ENCODE data around the gene KLHL35.

Gene KLHL35, protein sequence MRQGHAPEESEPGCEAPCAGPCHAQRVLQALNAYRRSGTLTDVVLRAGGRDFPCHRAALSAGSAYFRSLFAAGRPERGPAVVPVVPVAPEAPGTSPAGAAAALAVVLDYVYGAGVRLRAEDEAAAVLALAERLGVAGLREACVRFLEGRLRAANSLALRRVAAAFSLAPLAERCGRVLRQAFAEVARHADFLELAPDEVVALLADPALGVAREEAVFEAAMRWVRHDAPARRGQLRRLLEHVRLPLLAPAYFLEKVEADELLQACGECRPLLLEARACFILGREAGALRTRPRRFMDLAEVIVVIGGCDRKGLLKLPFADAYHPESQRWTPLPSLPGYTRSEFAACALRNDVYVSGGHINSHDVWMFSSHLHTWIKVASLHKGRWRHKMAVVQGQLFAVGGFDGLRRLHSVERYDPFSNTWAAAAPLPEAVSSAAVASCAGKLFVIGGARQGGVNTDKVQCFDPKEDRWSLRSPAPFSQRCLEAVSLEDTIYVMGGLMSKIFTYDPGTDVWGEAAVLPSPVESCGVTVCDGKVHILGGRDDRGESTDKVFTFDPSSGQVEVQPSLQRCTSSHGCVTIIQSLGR

DNA sequence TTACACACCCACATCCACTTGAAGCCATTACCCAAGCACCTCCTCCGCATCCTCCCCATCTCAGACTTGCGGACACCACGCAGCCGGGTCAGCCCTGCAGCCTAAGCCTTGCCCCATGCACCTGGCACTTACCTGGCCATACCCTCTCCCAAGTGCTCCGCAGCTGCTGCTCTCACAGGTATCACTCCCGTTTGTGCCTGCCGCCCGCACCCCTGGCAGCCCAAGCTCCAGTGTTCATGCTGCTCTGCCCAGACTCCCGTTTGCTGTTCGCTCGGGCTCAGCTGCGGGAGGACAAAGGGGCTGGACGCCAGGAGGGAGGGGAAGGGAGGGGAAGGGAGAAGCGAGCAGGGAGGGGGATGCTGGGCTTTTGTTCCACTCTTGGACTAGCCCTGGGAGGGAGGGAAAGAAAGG lies at the start of gene KLHL35:
Gene KLHL35 (minus strand): TSS at position 293 of the 411 bp plus-strand sequence. CDS start 2,574 bp downstream, outside the sequence.
- TF ChIP-seq, protein P1, sequence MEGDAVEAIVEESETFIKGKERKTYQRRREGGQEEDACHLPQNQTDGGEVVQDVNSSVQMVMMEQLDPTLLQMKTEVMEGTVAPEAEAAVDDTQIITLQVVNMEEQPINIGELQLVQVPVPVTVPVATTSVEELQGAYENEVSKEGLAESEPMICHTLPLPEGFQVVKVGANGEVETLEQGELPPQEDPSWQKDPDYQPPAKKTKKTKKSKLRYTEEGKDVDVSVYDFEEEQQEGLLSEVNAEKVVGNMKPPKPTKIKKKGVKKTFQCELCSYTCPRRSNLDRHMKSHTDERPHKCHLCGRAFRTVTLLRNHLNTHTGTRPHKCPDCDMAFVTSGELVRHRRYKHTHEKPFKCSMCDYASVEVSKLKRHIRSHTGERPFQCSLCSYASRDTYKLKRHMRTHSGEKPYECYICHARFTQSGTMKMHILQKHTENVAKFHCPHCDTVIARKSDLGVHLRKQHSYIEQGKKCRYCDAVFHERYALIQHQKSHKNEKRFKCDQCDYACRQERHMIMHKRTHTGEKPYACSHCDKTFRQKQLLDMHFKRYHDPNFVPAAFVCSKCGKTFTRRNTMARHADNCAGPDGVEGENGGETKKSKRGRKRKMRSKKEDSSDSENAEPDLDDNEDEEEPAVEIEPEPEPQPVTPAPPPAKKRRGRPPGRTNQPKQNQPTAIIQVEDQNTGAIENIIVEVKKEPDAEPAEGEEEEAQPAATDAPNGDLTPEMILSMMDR (IDR thresholded peaks at IDR 0.05; ENCODE audit: insufficient read depth, low read depth, low read length, missing control alignments): no peak
- DNase-seq (ENCODE audit: low read depth): no peak
- no peak within 1 kb of the TSS for H3K4me3 ChIP-seq (ENCODE audit: low read length)

DNA sequence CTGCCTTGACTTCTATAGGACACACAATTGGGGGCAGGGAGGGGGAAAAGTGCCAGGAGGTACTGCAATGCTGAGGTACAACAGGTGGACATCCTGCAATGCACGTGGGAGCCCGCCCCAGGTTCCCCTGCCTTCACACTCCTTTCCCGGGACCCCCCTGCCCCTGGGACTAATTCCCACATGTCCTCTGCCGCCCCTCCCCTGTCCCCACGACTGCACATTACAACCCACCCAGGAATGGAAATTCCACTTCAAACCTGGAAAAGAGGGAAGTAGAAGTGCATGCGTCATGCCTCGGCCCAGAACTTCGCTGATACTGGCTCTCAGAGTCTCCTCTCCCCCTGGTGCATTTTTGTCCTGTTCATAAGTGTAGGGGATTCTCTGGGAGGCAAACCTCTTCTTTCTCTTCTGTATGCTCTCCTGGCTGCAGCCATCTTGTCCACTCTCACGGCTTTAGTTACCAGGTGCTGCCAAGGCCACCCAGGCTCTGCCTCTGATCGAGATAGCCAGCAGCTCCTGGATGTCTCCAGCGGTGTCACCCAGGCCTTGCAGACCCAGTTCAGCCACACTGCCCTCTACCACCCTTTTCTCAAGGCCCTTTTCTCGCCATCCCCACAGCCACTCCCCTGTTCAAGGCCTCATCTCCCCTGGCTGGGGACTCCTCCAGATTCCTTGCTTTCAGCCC lies 49.1 kb upstream of the KLHL35 start:
- TF ChIP-seq, protein P1 (IDR thresholded peaks at IDR 0.05; ENCODE audit: insufficient read depth, low read depth, low read length, missing control alignments): no peak
- DNase-seq (ENCODE audit: low read depth): no peak
- H3K4me3 ChIP-seq (ENCODE audit: low read length): no peak overlapping the region

DNA sequence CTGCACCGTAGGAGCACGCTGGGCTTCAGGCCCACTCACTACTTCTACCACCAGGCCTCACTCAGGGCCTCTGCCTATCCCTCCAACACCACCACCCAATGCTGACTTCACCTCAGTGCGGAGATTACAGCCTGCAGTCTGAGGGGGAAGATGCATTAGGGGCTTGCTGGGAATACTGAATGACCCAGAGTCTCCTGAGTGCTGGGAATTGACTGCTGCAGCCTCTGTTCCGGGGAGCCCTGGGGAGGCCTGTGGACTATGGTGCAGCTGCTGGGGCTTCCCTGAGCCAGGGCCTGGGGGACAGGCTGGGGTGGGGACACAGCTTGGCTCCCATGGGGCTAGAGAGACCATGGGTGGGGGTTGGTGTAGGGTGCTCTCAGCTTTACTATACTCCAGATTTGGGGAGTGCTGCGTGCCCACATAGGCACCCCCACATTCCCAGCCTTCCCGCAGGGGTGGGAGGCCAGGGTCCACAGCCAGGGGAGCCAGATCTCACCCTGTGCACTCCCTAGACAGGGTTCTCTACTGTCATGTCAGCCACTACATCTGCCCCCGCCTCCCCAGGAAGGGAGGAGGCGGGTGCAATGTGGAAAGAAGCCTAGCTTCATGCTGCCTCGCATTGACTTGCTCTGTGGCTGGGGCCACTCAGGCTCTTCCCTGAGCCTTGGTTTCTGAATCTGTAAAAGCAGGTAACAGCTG lies 48.4 kb upstream of the KLHL35 start:
- TF ChIP-seq, protein P1 (IDR thresholded peaks at IDR 0.05; ENCODE audit: insufficient read depth, low read depth, low read length, missing control alignments): no peak
- DNase-seq (ENCODE audit: low read depth): no peak
- no peak overlapping the region for H3K4me3 ChIP-seq (ENCODE audit: low read length)

DNA sequence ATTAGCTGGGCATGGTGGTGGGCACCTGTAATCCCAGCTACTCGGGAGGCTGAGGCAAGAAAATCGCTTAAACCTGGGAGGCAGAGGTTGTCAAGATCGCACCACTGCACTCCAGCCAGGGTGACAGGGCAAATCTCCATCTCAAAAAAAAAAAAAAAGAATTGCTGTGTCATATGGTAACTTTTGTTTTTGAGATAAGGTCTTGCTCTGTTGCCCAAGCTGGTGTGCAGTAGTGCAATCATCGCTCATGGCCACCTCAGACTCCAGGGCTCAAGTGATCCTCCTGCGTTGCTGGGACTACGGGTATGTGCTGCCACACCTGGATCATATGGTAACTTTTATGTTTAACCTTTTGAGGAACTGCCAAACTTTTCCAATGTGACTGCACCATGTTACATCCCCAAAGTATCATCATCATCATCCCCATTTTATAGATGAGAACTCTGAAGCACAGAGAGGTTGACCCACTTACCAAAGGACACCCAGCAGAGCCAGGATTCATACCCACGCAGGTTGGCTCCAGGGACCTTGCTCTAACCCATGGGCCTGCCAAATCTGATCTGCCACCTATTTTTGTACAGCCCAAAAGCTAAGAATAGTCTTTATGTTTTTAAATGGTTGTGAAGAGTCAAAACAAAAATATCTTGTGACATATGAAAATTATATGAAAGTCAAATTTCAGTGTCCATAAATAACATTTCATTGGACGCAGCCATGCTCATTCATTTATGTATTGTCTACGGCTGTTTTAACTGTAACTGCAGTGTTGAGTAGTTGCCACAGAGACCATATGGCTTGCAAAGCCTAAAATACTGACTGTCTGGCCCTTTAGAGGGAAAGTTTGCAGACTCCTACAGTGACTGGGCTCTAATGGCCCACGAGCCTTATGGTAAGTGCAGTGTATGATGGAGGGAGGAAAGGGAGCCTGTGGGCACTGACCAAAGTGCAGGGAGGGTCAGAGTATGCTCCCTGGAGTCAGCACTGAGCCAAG lies 47.5 kb upstream of the KLHL35 start:
- TF ChIP-seq, protein P1 (IDR thresholded peaks at IDR 0.05; ENCODE audit: insufficient read depth, low read depth, low read length, missing control alignments): no peak
- no peak overlapping the region for H3K4me3 ChIP-seq (ENCODE audit: low read length)

DNA sequence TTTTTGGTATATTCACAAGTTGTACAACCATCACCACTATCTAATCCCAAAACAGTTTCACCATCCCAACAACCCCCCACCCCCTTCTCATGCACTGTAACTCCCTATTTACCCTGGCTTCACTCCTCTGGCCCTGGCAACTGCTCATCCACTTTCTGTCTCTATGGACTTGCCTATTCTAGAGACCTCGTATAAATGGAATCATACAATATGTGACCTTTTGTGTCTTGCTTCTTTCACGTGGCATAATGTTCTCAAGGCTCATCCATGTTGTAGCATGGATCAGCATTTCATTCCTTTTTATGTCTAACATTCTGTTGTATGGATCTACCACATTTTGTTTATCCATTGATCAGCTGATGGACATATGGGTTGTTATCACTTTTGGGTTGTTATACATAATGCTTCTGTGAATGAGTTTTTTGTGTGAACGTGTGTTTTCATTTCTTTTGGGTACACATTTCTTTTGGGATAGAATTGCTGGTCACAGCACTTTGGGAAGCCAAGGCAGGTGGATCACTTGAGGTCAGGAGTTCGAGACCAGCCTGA lies 46.7 kb upstream of the KLHL35 start:
- H3K4me3 ChIP-seq (ENCODE audit: low read length): no peak overlapping the region
- TF ChIP-seq, protein P1 (IDR thresholded peaks at IDR 0.05; ENCODE audit: insufficient read depth, low read depth, low read length, missing control alignments): no peak
- DNase-seq (ENCODE audit: low read depth): no peak

More for the DNA sequence above, 47.5 kb upstream of the KLHL35 start:
- DNase-seq (ENCODE audit: low read depth): no peak

Data from epithelial cell of esophagus (primary cell).